HepG2 (cell line): ENCODE results near the gene ZC3H4. TPM values are rescaled to one million over a fixed set of nuclear protein-coding genes. Genes with fewer than 3 reads are reported as not detected.
A peak's percentile ranks its signal among the peaks of the same experiment; 100 is the strongest.

Experiments
- KDM6A ChIP-seq: IDR thresholded peaks from 2 replicates; pipeline ENCODE4 v1.6.1; 2016; ENCODE audit warnings: low read depth
- NR2F2 ChIP-seq: IDR thresholded peaks from 2 replicates; pipeline ENCODE4 v1.6.1; 2012; ENCODE audit warnings: low read depth, inconsistent platforms, borderline replicate concordance
- THAP9 ChIP-seq: sonication (generic); formaldehyde crosslinking; IDR thresholded peaks from 2 replicates; pipeline ENCODE4; 2020; ENCODE audit warnings: missing genetic modification reagents, mild to moderate bottlenecking, borderline replicate concordance
- ZBTB26 ChIP-seq: IDR thresholded peaks from 2 replicates; pipeline ENCODE4 v1.6.1; 2016; ENCODE audit warnings: missing compliant biosample characterization, missing genetic modification reagents, borderline replicate concordance
- ZNF670 ChIP-seq: sonication (generic); formaldehyde crosslinking; IDR thresholded peaks from 2 replicates; pipeline ENCODE4 v1.8.0; 2022; ENCODE audit warnings: mild to moderate bottlenecking, missing genetic modification reagents, borderline replicate concordance
- ZNF746 ChIP-seq: sonication (generic); formaldehyde crosslinking; IDR thresholded peaks from 2 replicates; pipeline ENCODE4 v1.8.0; 2022; ENCODE audit warnings: mild to moderate bottlenecking, missing genetic modification reagents
- ZNF75D ChIP-seq: sonication (generic); formaldehyde crosslinking; IDR thresholded peaks from 2 replicates; pipeline ENCODE4 v1.8.1; 2023; ENCODE audit warnings: missing genetic modification reagents, mild to moderate bottlenecking, borderline replicate concordance
- polyA plus RNA-seq, 8 experiments: library from polyadenylated mRNA; depleted of rRNA in 3 of 8; stranded (reverse) in 7 of 8; unstranded in 1 of 8; fragments of >200 nt; fragmentation: Illumina TruSeq in 4 of 8; extraction: Trizol in 4 of 8; gene quantifications; 2 replicates each; pipeline versions ENCODE4 v1.2.1 to v1.2.3, GENCODE V29; 2011 to 2016; ENCODE audit warnings: low read depth in 4 of 8, missing spikeins in 1 of 8, mixed read lengths in 1 of 8; ENCODE audit not compliant: insufficient read depth in 1 of 8
- total RNA-seq, 5 experiments: library from RNA; depleted of rRNA; stranded (reverse); fragments of >200 nt; fragmentation: Illumina TruSeq; extraction: Trizol; gene quantifications; 2 replicates each; pipeline ENCODE4 v1.2.3, GENCODE V29; 2016; ENCODE audit warnings: low read depth in 1 of 5
- TF ChIP-seq, protein P1 (sequence below): sonication (generic); formaldehyde crosslinking; IDR thresholded peaks from 2 replicates; pipeline ENCODE4 v1.4.0; 2020; ENCODE audit warnings: missing genetic modification reagents
- TF ChIP-seq, protein P2 (sequence below): sonication (generic); formaldehyde crosslinking; IDR thresholded peaks from 2 replicates; pipeline ENCODE4 v1.4.0; 2020; ENCODE audit warnings: missing genetic modification reagents

ZC3H4 gene
- total and polyA plus RNA-seq, 2 of the 13 experiments (the other 11 are each of a cell fraction or from before 2014, with no cell fraction given), result 1.8 to 10.7 TPM

DNA sequence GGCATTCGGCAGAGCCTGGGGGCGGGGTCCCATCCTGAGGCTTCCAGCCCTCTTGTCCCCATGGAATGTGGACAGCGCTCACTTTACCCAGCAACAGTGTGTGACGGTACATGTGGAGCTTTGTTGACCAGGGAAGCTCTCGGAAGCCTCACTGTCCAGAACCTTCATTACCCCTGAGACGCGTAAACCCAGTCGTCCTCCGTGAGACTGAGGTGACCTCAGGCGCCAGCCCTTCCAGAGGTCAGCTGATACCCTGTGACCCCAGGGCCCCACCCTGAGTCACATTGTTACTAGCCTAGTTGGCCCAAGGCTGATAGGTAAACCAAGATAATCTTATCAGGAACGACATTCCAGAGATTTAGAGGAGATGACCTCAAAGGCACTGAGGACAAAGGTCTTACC, 55.0 kb downstream of the ZC3H4 start (continued):
- TF ChIP-seq ZNF746 (CRISPR knock-in tag) (0 out of 2 replicates have a peak, but pooled peaks have one; percentile 35), THAP9 (CRISPR knock-in tag) (no peak), NR2F2 (peak; percentile 94), ZBTB26 (0 out of 2 replicates have a peak, but pooled peaks have one; percentile 18), KDM6A (CRISPR knock-in tag) (0 out of 2 replicates have a peak, but pooled peaks have one; percentile 38), ZNF75D (CRISPR knock-in tag) (no peak), ZNF670 (peak; percentile 18; the same call in 1 of the 2 replicates)
- TF ChIP-seq, protein P1, sequence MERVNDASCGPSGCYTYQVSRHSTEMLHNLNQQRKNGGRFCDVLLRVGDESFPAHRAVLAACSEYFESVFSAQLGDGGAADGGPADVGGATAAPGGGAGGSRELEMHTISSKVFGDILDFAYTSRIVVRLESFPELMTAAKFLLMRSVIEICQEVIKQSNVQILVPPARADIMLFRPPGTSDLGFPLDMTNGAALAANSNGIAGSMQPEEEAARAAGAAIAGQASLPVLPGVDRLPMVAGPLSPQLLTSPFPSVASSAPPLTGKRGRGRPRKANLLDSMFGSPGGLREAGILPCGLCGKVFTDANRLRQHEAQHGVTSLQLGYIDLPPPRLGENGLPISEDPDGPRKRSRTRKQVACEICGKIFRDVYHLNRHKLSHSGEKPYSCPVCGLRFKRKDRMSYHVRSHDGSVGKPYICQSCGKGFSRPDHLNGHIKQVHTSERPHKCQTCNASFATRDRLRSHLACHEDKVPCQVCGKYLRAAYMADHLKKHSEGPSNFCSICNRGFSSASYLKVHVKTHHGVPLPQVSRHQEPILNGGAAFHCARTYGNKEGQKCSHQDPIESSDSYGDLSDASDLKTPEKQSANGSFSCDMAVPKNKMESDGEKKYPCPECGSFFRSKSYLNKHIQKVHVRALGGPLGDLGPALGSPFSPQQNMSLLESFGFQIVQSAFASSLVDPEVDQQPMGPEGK, result peak; percentile 89
- TF ChIP-seq, protein P2, sequence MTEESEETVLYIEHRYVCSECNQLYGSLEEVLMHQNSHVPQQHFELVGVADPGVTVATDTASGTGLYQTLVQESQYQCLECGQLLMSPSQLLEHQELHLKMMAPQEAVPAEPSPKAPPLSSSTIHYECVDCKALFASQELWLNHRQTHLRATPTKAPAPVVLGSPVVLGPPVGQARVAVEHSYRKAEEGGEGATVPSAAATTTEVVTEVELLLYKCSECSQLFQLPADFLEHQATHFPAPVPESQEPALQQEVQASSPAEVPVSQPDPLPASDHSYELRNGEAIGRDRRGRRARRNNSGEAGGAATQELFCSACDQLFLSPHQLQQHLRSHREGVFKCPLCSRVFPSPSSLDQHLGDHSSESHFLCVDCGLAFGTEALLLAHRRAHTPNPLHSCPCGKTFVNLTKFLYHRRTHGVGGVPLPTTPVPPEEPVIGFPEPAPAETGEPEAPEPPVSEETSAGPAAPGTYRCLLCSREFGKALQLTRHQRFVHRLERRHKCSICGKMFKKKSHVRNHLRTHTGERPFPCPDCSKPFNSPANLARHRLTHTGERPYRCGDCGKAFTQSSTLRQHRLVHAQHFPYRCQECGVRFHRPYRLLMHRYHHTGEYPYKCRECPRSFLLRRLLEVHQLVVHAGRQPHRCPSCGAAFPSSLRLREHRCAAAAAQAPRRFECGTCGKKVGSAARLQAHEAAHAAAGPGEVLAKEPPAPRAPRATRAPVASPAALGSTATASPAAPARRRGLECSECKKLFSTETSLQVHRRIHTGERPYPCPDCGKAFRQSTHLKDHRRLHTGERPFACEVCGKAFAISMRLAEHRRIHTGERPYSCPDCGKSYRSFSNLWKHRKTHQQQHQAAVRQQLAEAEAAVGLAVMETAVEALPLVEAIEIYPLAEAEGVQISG, result no peak
